Testis (tissue), 3 donors: ENCODE measurements around the gene SLC39A5. TPM values are rescaled to one million over a fixed set of nuclear protein-coding genes. Genes with fewer than 3 reads are reported as not detected.
A peak's percentile ranks its signal among the peaks of the same experiment; 100 is the strongest.

Experiments
- DNase-seq: peaks from one replicate; pipeline ENCODE4 v3.0.0-alpha.2; 2019
- H3K27ac ChIP-seq, 2 donors: fragments of 200-600 bp; sonication (generic); one replicate each; pipeline ENCODE4 v1.5.1; 2019
- H3K27me3 ChIP-seq: fragments of 200-600 bp; sonication (generic); one replicate; pipeline ENCODE4 v1.5.1; 2019
- H3K36me3 ChIP-seq: fragments of 200-600 bp; sonication (generic); one replicate; pipeline ENCODE4 v1.5.1; 2017; ENCODE audit warnings: low read depth; ENCODE audit errors: missing control alignments
- H3K4me1 ChIP-seq: fragments of 200-600 bp; sonication (generic); one replicate; pipeline ENCODE4 v1.5.1; 2019
- H3K4me3 ChIP-seq, 2 donors: fragments of 200-600 bp; sonication (generic); one replicate each; pipeline ENCODE4 v1.5.1; 2017 to 2019
- H3K9me3 ChIP-seq: fragments of 200-600 bp; sonication (generic); one replicate; pipeline ENCODE4 v1.5.1; 2017
- POLR2A ChIP-seq: fragments of 450-650 bp; IDR thresholded peaks from one replicate; pipeline ENCODE4 v1.6.1; 2017; ENCODE audit warnings: antibody characterized with exemption, mild to moderate bottlenecking, moderate library complexity
- WGBS, 2 donors: methylation state at CpG; one replicate each; pipeline ENCODE4 v1.1.5; 2018; 5-methylcytosine and 5-hydroxymethylcytosine counted together
- intact Hi-C: fragments of 100-400 bp; cut with DNase I; formaldehyde crosslinking; loops from one replicate; pipeline ENCODE4 v1.15.1; 2023; ENCODE audit warnings: low total_unique reads
- polyA plus RNA-seq: library from polyadenylated mRNA; stranded (reverse); fragments of 350-450 nt; fragmentation: Illumina TruSeq; extraction: RNeasy Lipid Tissue Mini Kit (QIAGEN cat#74804); gene quantifications from one replicate; pipeline ENCODE4 v1.2.3, GENCODE V29; 2014; ENCODE audit warnings: low read depth, low replicate concordance; ENCODE audit not compliant: insufficient read depth
- total RNA-seq, 2 donors: library from RNA; depleted of rRNA; stranded (reverse); fragments of >200 nt; gene quantifications; one replicate each; pipeline ENCODE4 v1.2.3, GENCODE V29; 2016
- TF ChIP-seq, protein P1 (sequence below), 3 experiments: fragments of 450-650 bp in 2 of 3; fragments of 200-600 bp in 1 of 3; sonication (generic) in 1 of 3; IDR thresholded peaks; one replicate each; pipeline ENCODE4 v1.5.1; 2016 to 2019; ENCODE audit warnings: antibody characterized with exemption in 3 of 3, mild to moderate bottlenecking in 2 of 3, moderate library complexity in 1 of 3

Gene SLC39A5
- total and polyA plus RNA-seq, 3 donors from 2014 or later = 0.87 to 3.9 TPM; not detected in 1

DNA sequence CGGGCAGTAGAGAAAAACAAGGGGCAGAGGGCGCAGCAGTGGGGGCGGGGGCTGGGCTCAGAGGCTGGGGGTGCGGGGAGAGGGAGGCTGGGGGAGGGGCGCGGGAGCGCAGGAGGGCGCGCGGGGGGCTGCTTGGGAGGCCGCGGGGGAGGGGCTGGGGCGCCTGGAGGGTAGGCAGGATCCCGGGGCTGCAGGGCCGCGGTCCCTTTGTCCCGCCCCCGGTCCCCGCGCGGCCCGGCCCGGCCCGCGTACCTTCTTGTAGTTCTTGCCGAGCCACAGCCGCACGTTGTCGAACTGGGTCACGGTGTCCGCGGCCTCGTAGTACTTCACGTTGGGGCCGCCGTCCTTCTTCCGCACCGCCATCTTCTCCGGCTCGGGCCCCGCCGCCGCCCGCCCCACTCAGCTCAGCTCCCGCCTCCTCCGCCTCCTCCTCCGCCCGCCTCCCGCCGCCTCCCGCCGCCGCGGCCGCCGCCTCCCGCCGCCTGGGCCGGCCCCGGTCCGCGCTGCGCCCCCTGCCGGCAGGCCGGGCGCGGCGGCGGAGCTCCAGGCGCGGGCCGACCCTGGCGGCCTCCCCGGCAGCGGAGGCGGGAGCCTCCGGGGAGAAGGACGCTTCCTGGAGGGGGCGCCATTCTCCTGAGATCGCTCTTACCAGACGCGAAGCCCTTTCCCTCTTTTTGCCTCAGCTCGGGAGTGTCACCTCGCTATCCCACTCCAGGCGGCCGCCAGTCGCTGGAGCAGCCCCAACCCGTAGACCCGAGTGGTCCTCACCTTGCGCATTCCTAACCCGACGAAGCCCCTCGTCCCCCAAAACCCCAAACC lies 40.5 kb upstream of the SLC39A5 start, which contains the start of gene SMARCC2:
TSS of gene SMARCC2 (minus strand) at position 385 of the 819 bp plus-strand sequence. CDS start at position 363, 22 bp downstream.
- 0 to 2% methylated on average over 11 to 65 of the region's 93 CpGs for WGBS, 2 donors
- Histone ChIP-seq H3K4me3 (peak within 1 kb of the TSS; percentile 80 to 89), H3K4me1 (peaks cover 15% of the 10 kb centered on the region), H3K27ac (peak within 1 kb of the TSS; percentile 92 to 97), H3K9me3 (no peaks in the 10 kb centered on the region), H3K36me3 (no peaks in the 10 kb centered on the region), H3K27me3 (no peaks in the 10 kb centered on the region)
- no peak for TF ChIP-seq POLR2A
- TF ChIP-seq, protein P1, sequence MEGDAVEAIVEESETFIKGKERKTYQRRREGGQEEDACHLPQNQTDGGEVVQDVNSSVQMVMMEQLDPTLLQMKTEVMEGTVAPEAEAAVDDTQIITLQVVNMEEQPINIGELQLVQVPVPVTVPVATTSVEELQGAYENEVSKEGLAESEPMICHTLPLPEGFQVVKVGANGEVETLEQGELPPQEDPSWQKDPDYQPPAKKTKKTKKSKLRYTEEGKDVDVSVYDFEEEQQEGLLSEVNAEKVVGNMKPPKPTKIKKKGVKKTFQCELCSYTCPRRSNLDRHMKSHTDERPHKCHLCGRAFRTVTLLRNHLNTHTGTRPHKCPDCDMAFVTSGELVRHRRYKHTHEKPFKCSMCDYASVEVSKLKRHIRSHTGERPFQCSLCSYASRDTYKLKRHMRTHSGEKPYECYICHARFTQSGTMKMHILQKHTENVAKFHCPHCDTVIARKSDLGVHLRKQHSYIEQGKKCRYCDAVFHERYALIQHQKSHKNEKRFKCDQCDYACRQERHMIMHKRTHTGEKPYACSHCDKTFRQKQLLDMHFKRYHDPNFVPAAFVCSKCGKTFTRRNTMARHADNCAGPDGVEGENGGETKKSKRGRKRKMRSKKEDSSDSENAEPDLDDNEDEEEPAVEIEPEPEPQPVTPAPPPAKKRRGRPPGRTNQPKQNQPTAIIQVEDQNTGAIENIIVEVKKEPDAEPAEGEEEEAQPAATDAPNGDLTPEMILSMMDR (IDR thresholded peaks at IDR 0.05) = peak; percentile 64 to 97 (median 68)
- intact Hi-C loops = loop anchor here (2.0 kb wide), 1 partner anchor 71 kb away; the partner anchor contains the start of gene ZC3H10
- DNase-seq = peak; percentile 91

DNA sequence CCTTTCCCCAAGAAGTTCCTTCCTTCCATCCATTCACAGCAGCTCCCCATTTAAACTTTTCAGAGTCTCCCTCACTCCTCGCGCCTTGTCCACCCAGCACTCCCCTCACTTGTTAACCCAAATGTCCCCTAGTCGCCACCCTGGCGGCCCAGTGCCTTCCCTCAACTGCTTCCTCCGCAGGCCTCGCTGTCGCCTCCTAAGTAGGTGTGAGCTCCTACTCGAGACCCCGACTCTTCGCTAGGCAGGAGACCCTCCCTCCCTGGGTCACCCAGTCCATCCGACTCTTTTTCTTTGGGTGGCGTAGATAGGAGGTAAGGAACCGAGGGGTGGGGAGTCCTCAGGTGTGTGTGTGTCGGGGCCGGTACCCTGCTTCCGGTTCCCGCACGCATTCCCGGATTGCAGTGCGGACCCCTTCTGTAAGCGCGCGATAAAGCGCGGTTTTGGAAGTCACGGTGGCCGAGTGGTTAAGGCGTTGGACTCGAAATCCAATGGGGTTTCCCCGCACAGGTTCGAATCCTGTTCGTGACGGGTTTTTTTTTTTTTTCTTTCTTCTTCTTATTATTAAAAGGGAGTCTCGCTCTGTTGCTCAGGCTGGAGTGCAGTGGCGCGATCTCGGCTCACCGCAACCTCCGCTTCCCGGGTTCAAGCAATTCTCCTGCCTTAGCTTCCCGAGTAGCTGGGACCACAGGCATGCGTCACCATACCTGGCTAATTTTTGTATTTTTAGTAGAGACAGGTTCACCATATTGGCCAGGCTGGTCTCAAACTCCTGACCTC lies 39.7 kb upstream of the SLC39A5 start:
- peak overlapping the region; percentile 80 to 89 for H3K4me3 ChIP-seq
- peak; percentile 89 for DNase-seq
- peaks cover 15% of the 10 kb centered on the region for H3K4me1 ChIP-seq
- H3K9me3 ChIP-seq = no peaks in the 10 kb centered on the region
- 1% methylated on average over 40 to 42 of the region's 42 CpGs for WGBS, 2 donors
- H3K27ac ChIP-seq = peak overlapping the region; percentile 92 to 97
- TF ChIP-seq, protein P1 (IDR thresholded peaks at IDR 0.05) = peak in 2 of 3 experiments; percentile 1 to 24
- TF ChIP-seq POLR2A = no peak
- H3K36me3 ChIP-seq = no peaks in the 10 kb centered on the region
- H3K27me3 ChIP-seq = no peaks in the 10 kb centered on the region
- intact Hi-C loops = loop anchor here (2.0 kb wide), 1 partner anchor 71 kb away; the partner anchor contains the start of gene ZC3H10

DNA sequence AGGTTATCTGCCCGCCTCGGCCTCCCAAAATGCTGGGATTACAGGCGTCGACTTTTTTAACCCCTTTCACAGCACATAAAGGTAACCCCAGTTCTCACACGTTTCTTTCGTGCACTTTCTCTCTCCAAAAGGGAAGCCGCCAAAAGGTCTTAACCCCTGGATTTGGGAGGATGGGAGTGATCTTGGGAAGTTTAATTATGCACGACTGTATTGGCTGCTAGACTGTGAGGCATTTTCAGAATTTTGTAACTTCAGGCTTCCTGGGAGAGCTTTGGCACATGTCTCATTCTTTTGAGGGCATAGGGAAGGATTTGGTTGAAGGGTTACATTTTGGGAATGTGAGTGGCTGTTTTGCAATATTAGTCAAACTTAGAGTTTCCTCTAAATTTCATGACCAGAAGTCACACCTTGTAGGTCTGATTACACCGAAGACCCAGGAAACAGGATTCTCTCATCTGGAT lies 39.1 kb upstream of the SLC39A5 start:
- TF ChIP-seq POLR2A = no peak
- TF ChIP-seq, protein P1 (IDR thresholded peaks at IDR 0.05) = no peak
- intact Hi-C loops = no loop called here
- H3K27ac ChIP-seq = peak overlapping the region; percentile 92 to 97
- no peaks in the 10 kb centered on the region for H3K27me3 ChIP-seq
- no peaks in the 10 kb centered on the region for H3K9me3 ChIP-seq
- H3K4me1 ChIP-seq = peaks cover 15% of the 10 kb centered on the region
- WGBS, 2 donors = 13 to 14% methylated on average over 9 of the region's 9 CpGs
- H3K4me3 ChIP-seq = peak overlapping the region; percentile 80 to 89
- H3K36me3 ChIP-seq = no peaks in the 10 kb centered on the region
- DNase-seq = no peak

DNA sequence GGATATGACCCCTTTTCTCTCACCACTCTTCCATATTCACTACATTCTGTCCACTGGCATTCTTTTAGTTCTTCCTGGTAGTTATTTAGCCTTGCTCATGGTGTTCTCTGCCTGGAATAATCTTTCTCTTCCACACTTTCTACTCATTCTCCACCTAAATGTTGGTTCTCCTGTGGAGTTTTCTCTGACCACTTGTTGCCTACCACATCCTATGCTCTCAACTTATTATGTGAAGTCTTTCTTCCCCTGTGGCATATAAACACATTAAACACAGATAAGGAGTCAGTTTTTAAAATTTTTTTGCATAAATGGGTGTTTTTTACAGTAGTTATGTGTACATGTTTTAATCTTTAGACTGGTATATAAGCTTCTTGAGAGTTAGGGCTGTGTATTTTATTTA lies 37.3 kb upstream of the SLC39A5 start:
- intact Hi-C loops = no loop called here
- no peaks in the 10 kb centered on the region for H3K36me3 ChIP-seq
- H3K27me3 ChIP-seq = no peaks in the 10 kb centered on the region
- peaks cover 14% of the 10 kb centered on the region for H3K4me1 ChIP-seq
- no peak for DNase-seq
- H3K9me3 ChIP-seq = no peaks in the 10 kb centered on the region
- H3K4me3 ChIP-seq = no peak overlapping the region
- TF ChIP-seq POLR2A = no peak
- TF ChIP-seq, protein P1 (IDR thresholded peaks at IDR 0.05) = no peak
- no peak overlapping the region for H3K27ac ChIP-seq
